NCI-H2227 treated with DMSO at 0.1 percent for 48 hours (cell line): ENCODE results near the gene REG3G.
"Not testable (repeated sequence)": the region's sequence is repeated elsewhere in the genome, so short reads cannot be mapped to it uniquely, and the experiment has no call there.

Source experiments
- DNase-seq: peaks from one replicate; lab custom pipeline; 2025; lab: John Stamatoyannopoulos, UW

Gene REG3G

DNA sequence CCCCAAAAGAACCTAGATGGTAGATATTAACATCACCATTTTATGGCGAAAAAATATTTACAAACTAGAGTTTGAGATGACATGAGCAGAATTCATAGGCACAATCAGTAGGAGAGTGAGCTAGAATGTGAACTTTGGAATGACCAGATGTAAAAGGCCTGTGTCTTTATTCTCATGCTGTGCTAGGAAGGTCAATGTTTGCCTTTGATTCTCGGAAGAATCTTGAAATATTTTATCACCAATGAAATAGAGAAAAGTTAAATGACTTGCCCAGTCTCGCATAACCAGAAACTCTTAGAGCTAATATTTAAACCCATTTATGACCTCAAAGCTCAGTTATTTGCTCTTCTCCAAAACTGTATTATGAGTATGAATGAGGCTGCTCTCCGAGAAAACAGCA lies 9.2 kb upstream of the REG3G start:
- no peak for DNase-seq

GRCh38 chr2:79026061-79026460 lies 559 bp downstream of the REG3G start:
- no peak for DNase-seq

DNA sequence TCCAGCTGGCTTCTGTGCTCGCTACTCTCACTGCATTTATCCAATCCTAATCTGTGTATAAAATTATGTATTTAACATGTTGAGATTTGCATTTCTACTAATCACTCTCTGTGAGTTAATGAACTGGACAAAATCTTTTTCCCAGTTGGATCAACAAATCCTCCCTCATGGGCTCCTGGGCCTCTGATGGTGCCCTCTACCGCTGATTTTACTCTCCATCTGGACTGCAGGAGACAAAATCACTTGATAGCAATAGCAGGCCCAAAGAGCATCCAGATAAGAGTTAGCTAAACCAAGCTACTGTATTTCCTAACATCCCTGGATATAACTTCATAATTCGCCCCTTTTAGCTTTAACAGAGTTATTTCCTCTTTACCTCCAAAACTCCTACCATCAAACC lies 14.4 kb downstream of the REG3G start:
- DNase-seq, result no peak

- peak; percentile 61 for DNase-seq
Observed at GRCh38 chr2:79041032-79041448, 15.5 kb downstream of the REG3G start.

DNA sequence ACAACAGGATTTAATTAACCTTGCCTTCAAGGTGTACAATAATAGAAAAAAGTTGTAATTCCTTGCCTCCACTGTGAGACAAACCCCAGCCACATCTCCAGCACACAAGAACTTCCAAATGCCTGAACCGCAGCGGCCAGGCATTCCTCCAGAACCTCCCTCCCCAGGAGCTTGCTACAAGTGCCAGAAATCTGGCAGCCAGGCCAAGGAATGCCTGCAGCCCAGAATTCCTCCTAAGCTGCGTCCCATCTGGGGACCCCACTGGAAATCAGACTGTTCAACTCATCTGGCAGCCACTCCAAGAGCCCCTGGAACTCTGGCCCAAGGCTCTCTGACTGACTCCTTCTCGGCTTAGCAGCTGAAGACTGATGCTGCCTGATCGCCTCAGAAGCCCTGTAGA lies 28.0 kb downstream of the REG3G start:
- DNase-seq, result not testable (repeated sequence)

- not testable (repeated sequence) for DNase-seq
Observed at GRCh38 chr2:79054769-79055168, 29.3 kb downstream of the REG3G start.

GRCh38 chr2:79065201-79065600 lies 39.7 kb downstream of the REG3G start:
- no peak for DNase-seq

GRCh38 chr2:79071078-79071477 lies 45.6 kb downstream of the REG3G start:
- DNase-seq, result no peak
